GM21360 (cell line): Measurements from ENCODE around the gene PNKD.
A peak's percentile ranks its signal among the peaks of the same experiment; 100 is the strongest.
"Not testable (repeated sequence)": the region's sequence is repeated elsewhere in the genome, so short reads cannot be mapped to it uniquely, and the experiment has no call there.

Experiments used
- ATAC-seq: cut with Tn5 transposase; IDR thresholded peaks from one replicate; pipeline ENCODE4 v1.9.1; 2021; ENCODE audit warnings: mild to moderate bottlenecking, moderate library complexity; ENCODE audit not compliant: unreplicated experiment

Gene PNKD

DNA sequence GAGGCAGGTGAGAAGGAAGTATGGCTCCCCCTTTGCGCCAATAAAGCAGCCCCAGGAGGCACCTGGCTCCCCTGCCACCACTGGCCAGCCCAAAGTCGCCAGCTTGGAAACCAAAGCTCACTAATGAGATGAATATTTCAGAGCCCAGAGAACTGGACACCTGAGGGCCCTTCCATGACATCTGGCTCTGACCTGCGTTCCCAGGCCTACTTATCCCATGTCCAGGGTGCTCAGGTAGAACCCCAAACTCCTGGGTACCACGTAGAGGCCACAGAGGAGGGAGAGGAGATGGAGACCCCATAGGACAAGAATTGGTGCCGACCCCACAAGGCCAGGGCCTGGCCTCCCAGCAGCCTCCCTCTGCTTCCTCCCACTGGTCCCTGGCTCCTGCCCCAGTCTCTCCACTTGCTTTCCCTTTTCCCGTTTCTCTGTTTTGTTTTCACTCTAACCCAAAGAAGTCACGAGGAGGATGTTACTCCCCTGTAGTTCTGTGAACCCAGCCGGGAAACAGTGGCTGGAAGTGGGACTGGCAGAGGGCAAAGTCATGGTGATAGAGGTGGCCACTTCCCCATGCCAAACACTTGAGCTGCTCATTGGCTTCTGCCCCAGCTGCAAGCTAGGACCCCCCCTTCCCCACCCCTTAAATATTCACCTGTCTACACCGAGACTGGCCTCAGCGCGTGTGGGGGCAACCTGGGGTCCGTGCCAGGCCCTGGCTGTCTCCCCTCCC is 21.2 kb downstream of the PNKD start:
- ATAC-seq = no peak

DNA sequence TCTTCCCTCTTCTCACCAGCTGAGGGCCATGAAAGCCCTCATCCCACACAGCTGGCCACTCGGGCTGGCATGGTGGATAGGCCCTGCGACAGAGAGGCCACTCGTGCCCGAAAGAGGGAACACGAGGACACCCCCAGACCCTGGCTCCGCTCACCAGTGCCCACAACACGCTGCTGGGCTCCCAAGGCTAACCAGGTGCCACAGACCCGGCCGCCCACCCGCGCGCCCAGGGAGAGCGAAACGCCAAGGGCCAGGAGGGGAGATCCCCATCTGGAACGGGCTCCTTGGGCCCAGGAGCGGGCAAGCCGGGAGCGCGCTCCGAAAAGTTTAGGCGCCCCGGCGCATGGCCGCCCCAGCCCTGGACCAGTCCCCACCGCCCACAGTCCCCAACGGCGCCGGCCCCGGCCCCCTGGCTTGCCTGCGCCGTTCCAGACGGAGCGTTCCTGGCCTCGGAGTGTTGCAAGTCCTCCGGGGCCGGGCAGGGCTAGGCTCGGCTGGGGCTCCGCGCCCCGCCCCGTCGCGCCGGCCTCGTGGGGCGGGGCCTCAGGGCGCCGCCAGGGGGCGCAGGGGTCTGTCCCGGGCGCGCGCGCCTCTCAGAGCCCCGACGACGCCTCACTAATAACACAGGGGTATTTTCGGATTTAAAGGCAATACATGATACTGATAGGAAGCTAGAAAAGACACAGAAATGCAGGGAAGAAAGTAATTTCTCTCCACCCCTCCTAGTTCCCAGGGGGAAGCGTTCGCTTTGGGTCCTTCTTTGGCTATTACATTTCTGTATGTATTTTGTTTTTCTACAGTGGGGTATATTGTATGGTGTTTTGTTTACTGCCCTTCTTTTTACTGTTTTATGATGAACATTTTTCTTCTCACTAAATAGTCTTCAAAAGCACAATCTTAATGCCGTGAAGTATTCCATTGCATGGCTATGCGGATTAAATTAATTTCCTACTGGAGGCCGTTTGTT is 22.0 kb downstream of the PNKD start, which contains the start of gene TMBIM1:
Gene TMBIM1 (minus strand): TSS at position 456 of the 967 bp plus-strand sequence. CDS start 10,362 bp downstream, outside the sequence.
- ATAC-seq = peak; percentile 73

DNA sequence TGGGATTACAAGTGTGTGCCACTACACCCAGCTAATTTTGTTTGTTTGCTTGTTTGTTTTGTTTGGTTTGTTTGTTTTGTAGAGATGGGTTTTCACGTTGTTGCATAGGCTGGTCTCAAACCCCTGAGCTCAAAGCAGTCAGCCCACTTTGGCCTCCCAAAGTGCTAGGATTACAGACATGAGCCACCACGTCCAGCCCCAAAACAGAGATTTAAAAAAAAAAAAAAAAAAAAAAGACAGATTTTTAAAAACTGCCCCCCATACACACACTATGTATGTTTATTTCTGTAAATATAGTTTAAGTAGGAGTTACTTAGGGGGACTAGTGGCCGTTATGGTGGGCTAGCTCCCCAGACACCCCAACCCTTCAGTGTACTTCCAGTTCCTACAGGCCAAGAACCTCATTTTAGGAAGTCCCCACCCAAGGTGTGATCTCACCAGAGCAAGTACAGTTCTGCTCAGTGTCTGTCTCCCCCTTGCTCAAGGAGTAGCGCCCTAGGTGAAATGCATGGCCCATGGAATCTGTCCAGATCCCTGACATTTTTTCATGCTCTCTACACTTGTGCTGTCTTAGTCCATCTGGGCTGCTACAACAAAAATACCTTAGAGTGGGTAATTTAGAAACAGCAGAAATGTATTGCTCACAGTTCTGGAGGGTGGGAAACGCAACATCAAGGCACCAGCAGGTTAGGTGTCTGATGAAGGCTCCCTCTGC is 23.6 kb downstream of the PNKD start:
- no peak for ATAC-seq

DNA sequence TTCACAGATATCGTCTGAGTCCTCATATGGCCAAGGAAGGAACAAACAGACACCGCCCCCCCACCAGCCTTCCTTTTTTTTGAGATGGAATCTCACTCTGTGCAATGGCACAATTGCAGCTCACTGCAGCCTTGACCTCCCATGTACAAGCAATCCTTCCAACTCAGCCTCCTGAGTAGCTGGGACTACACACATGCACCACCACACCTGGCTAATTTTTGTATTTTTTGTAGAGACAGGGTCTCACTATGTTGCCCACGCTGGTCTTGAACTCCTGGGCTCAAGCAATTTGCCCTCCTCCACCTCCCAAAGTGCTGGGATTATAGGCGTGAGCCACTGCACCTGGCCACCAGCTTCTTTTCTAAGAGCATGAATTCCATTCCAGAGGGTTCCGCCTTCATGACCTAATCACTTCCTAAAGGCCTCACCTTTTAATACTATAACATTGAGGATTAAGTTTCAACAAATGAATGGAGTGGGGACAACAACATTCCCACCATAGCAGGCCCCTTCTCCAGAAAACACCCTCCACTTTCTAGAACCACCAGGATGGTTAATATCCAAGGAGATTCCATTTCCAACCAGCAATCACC is 24.2 kb downstream of the PNKD start:
- no peak for ATAC-seq

DNA sequence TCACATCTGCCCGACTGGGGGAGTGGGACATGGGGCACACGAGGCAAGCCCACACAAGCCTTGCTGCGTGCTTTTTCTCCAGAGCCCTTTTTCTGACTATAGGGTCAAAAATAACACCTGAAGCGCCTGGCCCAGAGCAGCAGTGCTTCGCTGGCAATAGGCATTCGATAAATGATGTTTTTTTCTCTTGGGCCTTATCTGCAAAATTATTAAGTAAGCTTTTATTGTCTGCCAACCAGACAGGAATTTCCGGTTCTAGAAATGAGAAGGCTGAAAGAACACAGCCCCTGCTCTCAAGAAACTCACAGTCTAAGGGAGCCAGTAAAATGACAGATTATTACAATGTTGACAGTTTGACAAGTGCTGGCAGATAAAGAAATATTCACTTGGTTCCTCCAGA is 24.7 kb downstream of the PNKD start:
- no peak for ATAC-seq

DNA sequence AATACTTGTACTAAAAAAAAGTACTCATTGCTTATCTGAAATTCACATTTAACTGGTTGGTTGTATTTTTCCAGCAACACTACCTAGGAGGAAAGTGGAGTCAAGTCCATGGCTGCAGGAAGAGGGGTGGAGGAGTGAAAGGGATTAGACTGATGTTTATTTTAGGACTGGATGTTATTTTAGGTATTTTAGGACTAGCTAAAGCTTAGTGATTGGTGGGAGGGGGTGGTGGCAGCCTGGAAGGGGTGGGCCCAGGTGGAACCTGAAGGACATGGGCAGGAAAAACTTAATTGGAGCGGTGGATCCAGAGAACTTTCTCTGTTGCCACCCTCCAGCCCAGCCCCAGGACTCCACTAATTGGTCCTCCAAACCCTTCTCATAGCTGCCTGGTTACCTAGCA is 25.9 kb downstream of the PNKD start:
- ATAC-seq = no peak

DNA sequence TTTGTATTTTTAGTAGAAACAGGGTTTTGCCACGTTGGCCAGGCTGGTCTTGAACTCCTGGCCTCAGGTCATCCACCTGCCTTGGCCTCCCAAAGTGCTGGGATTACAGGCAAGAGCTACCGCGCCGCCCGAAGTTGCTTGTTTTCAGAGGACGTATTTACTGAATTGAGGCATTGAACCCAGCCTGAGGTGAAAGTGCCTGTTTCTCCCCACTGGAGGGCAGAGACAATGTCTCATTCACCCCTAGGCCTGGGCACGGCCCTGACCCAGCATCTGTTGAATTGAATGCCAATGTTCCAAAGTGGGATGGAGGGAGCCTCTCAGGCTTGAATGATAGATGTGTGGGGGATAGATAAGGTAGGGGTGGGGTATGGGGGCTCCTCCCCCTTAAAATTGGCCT is 26.5 kb downstream of the PNKD start:
- no peak for ATAC-seq

DNA sequence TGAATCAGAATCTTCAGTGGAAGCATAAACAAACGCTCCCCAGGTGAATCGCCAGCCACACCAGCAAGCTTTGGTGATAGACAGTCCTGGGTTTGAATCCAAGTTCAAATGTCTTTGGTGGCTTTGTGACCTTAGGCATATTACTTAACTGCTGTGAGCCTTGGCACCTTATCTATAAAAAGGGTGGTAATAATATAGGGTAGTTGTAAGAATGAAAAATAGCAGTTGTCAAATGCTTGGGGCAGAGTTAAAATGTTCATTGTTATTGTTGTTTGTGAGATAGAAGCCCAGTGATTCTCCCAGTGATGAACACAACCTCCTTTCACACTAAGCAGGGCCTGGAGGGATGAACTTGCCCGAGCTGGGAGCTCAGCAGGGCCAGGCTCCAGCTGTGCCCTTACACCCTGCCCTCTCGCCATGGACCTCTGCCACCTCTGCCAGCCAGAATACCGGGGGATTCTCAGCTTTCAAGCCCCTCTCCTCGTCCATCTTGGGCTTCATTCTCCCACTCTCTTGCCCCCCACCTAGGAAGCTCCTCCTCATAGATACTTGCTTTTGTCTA is 28.1 kb downstream of the PNKD start:
- no peak for ATAC-seq

DNA sequence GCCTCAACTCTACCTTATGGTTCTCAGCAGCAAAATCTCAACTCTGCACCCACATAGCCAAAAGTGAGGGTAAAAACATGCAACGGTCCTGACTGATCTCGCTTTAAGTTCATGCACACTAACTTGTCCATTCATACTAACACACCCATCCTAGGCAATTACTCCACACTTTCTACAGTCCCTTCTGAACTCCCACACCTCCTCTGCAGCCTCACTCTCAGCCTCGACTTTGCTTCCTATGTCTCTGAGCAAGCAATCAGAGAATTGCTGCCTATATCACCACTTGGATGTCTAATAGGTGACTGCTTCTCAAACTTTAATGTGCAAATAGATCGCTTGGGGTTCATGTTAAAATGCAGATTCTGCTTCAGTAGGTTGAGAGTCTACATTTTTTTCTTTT is 29.8 kb downstream of the PNKD start:
- no peak for ATAC-seq

DNA sequence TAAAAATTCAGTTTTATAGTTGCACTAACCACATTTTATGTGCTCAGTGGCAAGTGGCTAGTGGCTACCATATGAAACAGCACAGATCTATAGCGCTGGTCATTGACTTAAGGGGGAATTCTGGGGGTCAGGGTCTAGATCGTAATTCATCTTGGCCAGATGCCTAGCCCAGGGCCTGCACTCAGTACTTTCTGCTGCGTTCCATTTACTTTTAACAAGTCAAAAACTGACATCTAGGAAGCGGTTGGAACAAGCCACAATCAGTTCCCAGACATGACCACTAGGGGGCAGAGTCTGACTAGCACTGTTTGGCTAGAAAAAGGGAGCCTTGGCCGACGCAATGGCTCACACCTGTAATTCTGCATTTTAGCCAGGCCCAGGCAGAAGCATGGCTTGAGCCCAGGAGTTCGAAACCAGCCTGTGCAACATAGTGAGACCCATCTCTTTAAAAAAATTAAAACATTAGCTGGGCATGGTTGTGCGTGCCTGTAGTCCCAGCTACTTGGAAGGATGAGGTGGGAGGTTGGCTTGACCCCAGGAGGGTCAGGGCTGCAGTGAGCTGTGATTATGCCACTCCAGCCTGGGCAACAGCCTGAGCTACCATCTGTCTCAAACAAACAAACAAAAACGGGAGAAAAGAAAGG is 31.0 kb downstream of the PNKD start:
- no peak for ATAC-seq

DNA sequence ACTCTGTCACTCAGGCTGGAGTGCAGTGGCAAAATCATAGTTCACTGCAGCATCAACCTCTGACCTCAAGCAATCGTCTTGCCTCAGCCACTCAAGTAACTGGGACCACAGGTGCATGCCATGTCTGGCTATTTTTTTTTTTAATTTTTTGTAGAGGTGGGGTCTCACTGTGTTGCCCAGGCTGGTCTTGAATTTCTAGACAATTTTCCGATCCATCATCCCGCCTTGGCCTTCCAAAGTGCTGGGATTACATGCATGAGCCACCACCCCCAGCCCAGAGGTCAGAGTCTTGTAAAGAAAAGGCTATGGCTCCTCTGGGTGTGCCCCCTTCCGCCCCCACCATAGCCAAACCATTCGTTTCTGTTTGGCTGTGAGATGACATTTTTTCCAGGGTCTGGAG is 35.1 kb downstream of the PNKD start:
- ATAC-seq = no peak

DNA sequence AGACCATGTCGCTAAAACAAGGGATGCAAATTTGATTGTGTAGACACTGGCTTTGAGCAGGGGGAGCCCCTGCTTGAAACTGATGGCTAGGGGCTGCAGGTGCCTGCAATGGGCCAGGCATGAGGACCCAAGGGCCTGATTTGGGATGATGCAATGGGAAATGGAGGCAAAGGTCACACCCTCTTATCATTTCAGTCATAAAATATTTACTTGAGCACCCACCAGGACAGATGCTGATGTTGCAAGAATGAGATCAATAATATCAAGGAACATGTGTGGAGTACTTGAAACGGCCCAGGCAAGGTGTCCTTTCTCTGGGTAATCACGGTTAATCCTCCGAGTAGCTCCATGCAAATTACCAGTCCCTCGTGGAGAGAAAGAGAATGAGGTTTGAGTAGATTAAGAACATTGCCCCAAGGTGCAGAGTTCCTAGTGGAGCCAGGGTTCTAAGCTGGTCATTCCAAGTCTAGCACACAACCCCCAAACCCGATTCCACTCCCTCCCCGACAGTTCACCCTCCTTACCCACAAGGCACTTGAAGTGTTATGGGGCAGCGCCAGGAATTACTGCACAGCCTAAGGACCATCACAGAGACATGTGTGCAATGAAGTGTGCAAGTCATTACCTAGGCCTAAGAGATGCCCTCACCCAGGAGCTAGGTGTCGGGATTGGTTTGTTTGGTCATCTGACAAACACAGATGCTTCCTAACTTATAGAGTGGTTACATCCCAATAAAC is 36.0 kb downstream of the PNKD start:
- no peak for ATAC-seq

DNA sequence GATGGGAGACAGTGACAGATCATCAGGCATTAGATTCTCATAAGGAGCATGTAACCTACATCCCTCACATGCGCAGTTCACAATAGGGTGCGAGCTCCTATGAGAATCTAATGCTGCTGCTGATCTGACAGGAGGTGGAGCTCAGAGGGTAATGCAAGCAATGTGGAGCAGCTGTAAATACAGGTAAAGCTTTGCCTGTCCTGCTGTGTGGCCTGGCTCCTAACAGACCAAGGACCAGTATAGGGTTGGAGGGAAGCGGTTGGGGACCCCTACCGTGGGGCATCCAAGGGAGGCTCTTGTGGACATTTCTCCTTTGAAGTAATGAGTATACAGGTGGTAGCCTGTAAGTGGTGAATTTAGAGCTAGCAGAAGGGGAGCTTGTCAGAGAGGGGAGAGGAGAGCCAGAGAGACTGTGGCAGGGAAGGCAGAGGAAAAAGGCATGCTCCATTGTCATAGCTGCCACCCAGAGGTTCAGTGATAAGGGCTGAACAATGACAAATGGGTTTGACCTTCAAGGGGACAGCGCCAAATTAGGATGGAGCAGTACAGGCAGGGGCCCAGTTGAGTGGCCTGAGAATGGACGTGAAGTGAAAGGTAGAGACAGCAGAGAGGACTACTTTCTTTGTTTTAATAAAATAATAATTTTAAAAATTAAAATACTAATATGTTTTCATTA is 37.2 kb downstream of the PNKD start:
- no peak for ATAC-seq

DNA sequence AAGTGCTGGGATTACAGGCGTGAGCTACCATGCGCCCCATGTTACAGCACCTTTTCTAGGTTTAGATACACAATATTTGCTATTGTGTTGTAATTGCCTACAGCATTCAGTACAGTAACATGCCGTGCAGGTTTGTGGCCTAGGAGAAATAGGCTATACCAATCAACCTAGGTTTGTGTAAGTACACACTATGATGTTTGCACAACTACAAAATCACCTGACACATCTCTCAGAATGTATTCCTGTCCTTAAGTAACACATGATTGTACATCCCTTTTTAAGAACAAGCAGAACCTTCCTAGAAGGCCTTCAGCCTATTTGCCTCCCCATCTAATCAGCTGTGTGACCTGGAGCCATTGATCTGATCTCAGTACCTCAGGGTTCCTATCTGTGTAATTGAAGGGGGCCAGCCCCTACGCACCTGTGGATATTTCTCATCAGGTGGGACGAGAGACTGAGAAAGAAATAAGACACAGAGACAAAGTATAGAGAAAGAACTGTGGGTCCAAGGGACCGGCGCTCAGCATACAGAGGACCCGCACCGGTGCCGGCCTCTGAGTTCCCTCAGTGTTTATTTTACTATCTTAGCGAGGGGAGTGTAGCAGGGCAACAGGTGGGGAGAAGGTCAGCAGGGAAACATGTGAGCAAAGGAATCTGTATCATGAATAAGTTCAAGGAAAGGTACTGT is 40.7 kb downstream of the PNKD start:
- ATAC-seq = no peak

DNA sequence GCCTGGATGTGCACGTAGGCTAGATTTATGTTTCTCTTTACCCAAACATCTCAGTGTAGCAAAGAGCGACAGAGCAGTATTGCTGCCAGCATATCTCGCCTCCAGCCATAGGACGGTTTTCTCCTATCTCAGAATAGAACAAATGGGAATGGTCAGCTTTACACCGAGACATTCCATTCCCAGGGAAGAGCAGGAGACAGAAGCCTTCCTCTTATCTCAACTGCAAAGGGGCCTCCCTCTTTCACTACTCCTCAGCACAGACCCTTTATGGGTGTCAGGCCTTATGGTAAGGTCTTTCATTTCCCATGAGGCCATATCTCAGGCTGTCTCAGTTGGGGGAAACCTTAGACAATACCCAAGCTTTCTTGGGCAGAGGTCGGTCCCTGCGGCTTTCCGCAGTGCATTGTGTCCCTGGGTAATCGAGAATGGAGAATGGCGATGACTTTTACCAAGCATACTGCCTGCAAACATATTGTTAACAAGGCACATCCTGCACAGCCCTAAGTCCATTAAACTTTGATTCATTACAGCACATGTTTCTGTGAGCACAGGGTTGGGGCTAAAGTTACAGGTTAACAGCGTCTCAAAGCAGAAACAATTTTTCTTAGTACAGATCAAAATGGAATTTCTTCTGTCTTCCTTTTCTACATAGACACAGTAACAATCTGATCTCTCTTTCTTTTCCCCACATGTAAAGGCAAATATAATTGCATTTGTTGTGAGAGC is 41.4 kb downstream of the PNKD start:
- not testable (repeated sequence) for ATAC-seq

DNA sequence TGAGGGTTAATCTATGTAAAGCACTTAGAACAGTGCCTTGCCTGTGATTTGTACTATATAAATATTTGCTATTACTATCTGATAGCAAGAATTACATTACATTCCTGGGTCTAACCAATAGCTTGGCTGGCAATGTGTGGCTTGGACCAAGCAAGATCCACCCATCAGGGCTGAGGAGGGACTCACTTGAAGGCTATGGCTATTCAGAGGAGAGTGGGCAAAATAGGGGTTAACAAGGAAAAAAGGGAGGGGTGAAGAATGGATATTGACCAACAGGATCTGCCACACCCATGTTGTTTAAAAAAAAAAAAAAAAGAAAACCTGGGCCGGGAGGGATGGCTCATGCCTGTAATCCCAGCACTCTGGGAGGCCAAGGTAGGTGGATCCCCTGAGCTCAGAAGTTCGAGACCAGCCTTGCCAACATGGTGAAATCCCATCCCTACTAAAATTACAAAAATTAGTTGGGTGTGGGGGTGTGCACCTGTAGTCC is 42.0 kb downstream of the PNKD start:
- ATAC-seq = no peak

DNA sequence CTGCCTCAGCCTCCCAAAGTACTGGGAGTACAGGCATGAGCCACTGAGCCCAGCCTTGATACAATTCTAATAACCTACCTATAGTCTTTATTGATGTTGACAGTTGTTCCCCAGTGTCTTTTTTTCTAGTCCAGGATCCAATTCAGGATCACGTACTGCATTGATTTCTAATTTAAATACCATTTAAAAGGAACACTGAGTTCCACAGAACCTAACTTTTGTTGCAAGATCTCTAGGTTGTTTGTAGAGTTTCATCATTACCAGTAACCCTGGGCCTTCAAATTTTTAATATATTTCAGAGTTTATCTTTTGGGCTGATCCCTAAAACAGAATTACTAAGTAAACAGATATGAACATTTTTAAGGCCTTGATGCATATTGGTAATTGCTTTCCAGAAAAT is 43.0 kb downstream of the PNKD start:
- ATAC-seq = no peak
